K562 (cell line): ENCODE measurements around the gene NRM. TPM values are rescaled to one million over a fixed set of nuclear protein-coding genes. Genes with fewer than 3 reads are reported as not detected.

Source experiments
- CBFA2T2 ChIP-seq: fragments of 450-650 bp; conservative IDR thresholded peaks from 2 replicates; pipeline ENCODE4 v1.6.1; 2017; ENCODE audit warnings: mild to moderate bottlenecking
- E4F1 ChIP-seq: fragments of 250-450 bp; sonication (Bioruptor Pico); IDR thresholded peaks from 2 replicates; pipeline ENCODE4 v1.5.0; 2021; ENCODE audit warnings: mild to moderate bottlenecking, borderline replicate concordance
- ETV5 ChIP-seq: sonication (generic); formaldehyde crosslinking; IDR thresholded peaks from 2 replicates; pipeline ENCODE4 v1.4.0; 2020; ENCODE audit warnings: low read depth, mild to moderate bottlenecking, missing genetic modification reagents
- POLR2AphosphoS5 ChIP-seq: IDR thresholded peaks from 2 replicates; pipeline ENCODE4 v1.6.1; 2011; ENCODE audit warnings: mild to moderate bottlenecking, low read depth, low read length, moderate library complexity; ENCODE audit not compliant: control insufficient read depth, insufficient read depth
- RREB1 ChIP-seq: fragments of 250-450 bp; sonication (Bioruptor Pico); IDR thresholded peaks from 2 replicates; pipeline ENCODE4 v1.4.0; 2020
- TAF9B ChIP-seq: fragments of 450-650 bp; IDR thresholded peaks from 2 replicates; pipeline ENCODE4 v1.6.1; 2018; ENCODE audit warnings: mild to moderate bottlenecking; ENCODE audit not compliant: partially characterized antibody
- TSHZ1 ChIP-seq: fragments of 250-450 bp; sonication (Bioruptor Pico); IDR thresholded peaks from 2 replicates; pipeline ENCODE4 v1.4.0; 2020; ENCODE audit warnings: mild to moderate bottlenecking, moderate library complexity
- UBTF ChIP-seq, 2 experiments: IDR thresholded peaks; 2 replicates each; pipeline ENCODE4 v1.6.1; 2012; ENCODE audit warnings: improper control_type of control experiment in 2 of 2, low read depth in 2 of 2, low read length in 2 of 2, borderline replicate concordance in 1 of 2
- ZNF586 ChIP-seq: fragments of 450-650 bp; formaldehyde crosslinking; conservative IDR thresholded peaks from 2 replicates; pipeline ENCODE4 v1.4.0; 2020; ENCODE audit warnings: mild to moderate bottlenecking, moderate library complexity
- polyA plus RNA-seq, 8 experiments: library from polyadenylated mRNA; depleted of rRNA in 4 of 8; stranded (reverse) in 5 of 8; unstranded in 3 of 8; fragments of >200 nt; fragmentation: Nextera tagmentation in 2 of 8; fragmentation: Illumina TruSeq in 1 of 8; extraction: Ambion mirVana in 2 of 8; extraction: Trizol in 1 of 8; gene quantifications; 2 replicates each; pipeline versions ENCODE4 v1.2.1 to v1.2.3, GENCODE V29; 2011 to 2014; ENCODE audit warnings: inconsistent platforms in 1 of 8, missing spikeins in 1 of 8
- total RNA-seq, 7 experiments: library from RNA; depleted of rRNA in 6 of 7; stranded (reverse); fragments of >200 nt in 6 of 7; fragmentation: Illumina TruSeq in 2 of 7; extraction: Trizol in 2 of 7; gene quantifications; 2 replicates each; pipeline versions ENCODE4 v1.2.1 to v1.2.3, GENCODE V29; 2011 to 2021; ENCODE audit warnings: low replicate concordance in 1 of 7

The NRM gene
- total and polyA plus RNA-seq, 9 of the 15 experiments (the other 6 are each of a cell fraction or from before 2014, with no cell fraction given) = 9.7 to 58.2 (median 18.1) TPM

GRCh38 chr6:30685157-30686008, 5.4 kb downstream of the NRM start (continued):
- no peak for TF ChIP-seq TSHZ1 (CRISPR knock-in tag)
- TF ChIP-seq POLR2AphosphoS5 = peak; percentile 50; the same call in 1 of the 2 replicates
- peak in 1 of 2 experiments; percentile 66; a peak in 1 of 4 replicates for TF ChIP-seq UBTF (IDR thresholded peaks at IDR 0.05; ENCODE audit: borderline replicate concordance in 1 of 2, low read depth in 2 of 2, low read length in 2 of 2)
- 0 out of 2 replicates have a peak, but pooled peaks have one; percentile 29 for TF ChIP-seq ZNF586 (CRISPR knock-in tag)
- TF ChIP-seq CBFA2T2 = no peak
- TF ChIP-seq TAF9B = no peak
- no peak for TF ChIP-seq ETV5 (CRISPR knock-in tag)
- no peak for TF ChIP-seq E4F1 (CRISPR knock-in tag)
- peak; percentile 12; the same call in 1 of the 2 replicates for TF ChIP-seq RREB1 (CRISPR knock-in tag)
